K562 (cell line): ENCODE data around the gene NME9. TPM values are rescaled to one million over a fixed set of nuclear protein-coding genes. Genes with fewer than 3 reads are reported as not detected.

Experiments
- ILK ChIP-seq: fragments of 450-650 bp; IDR thresholded peaks from 2 replicates; pipeline ENCODE4 v1.6.1; 2016; ENCODE audit warnings: missing genetic modification characterization, low read depth, mild to moderate bottlenecking, missing compliant biosample characterization, moderate library complexity, borderline replicate concordance
- MYBL2 ChIP-seq, 2 experiments: fragments of 450-650 bp in 1 of 2; sonication (generic) in 1 of 2; formaldehyde crosslinking in 1 of 2; IDR thresholded peaks; 2 replicates each; pipeline versions ENCODE4 v1.6.1 to v1.8.1; 2017 to 2022; ENCODE audit warnings: borderline replicate concordance in 1 of 2, inconsistent platforms in 1 of 2, low read depth in 1 of 2, mild to moderate bottlenecking in 1 of 2, missing genetic modification reagents in 1 of 2, moderate library complexity in 1 of 2
- RUNX1 ChIP-seq: sonication (generic); IDR thresholded peaks from 2 replicates; pipeline ENCODE4 v1.6.1; 2016; ENCODE audit warnings: antibody characterized with exemption, low read depth
- TRIM28 ChIP-seq: fragments of 450-650 bp; IDR thresholded peaks from 2 replicates; pipeline ENCODE4 v1.6.1; 2017
- U2AF1 ChIP-seq: fragments of 200-400 bp; formaldehyde crosslinking; optimal IDR thresholded peaks from 2 replicates; pipeline ENCODE3; 2017; ENCODE audit warnings: mild to moderate bottlenecking, low read depth, low read length, moderate library complexity
- polyA plus RNA-seq, 8 experiments: library from polyadenylated mRNA; depleted of rRNA in 4 of 8; stranded (reverse) in 5 of 8; unstranded in 3 of 8; fragments of >200 nt; fragmentation: Nextera tagmentation in 2 of 8; fragmentation: Illumina TruSeq in 1 of 8; extraction: Ambion mirVana in 2 of 8; extraction: Trizol in 1 of 8; gene quantifications; 2 replicates each; pipeline versions ENCODE4 v1.2.1 to v1.2.3, GENCODE V29; 2011 to 2014; ENCODE audit warnings: inconsistent platforms in 1 of 8, missing spikeins in 1 of 8
- total RNA-seq, 7 experiments: library from RNA; depleted of rRNA in 6 of 7; stranded (reverse); fragments of >200 nt in 6 of 7; fragmentation: Illumina TruSeq in 2 of 7; extraction: Trizol in 2 of 7; gene quantifications; 2 replicates each; pipeline versions ENCODE4 v1.2.1 to v1.2.3, GENCODE V29; 2011 to 2021; ENCODE audit warnings: low replicate concordance in 1 of 7
- TF ChIP-seq, protein P1 (sequence below): fragments of 200-600 bp; sonication (generic); IDR thresholded peaks from one replicate; pipeline ENCODE4 v1.6.1; 2012; ENCODE audit warnings: mild to moderate bottlenecking, low read depth, low read length, inconsistent platforms
- TF ChIP-seq, protein P2 (sequence below), 3 experiments: IDR thresholded peaks in 2 of 3; conservative IDR thresholded peaks in 1 of 3; 2 replicates each; pipeline ENCODE4 v1.5.1; 2011 to 2012; ENCODE audit warnings: low read length in 3 of 3, mild to moderate bottlenecking in 3 of 3, control low read depth in 2 of 3, improper control_type of control experiment in 1 of 3, inconsistent platforms in 1 of 3, low read depth in 1 of 3, mixed read lengths in 1 of 3, moderate library complexity in 1 of 3; ENCODE audit not compliant: insufficient read depth in 2 of 3
- TF ChIP-seq, protein P3 (sequence below): fragments of 250-450 bp; sonication (Bioruptor Pico); IDR thresholded peaks from 2 replicates; pipeline ENCODE4 v1.9.0; 2021; ENCODE audit warnings: mild to moderate bottlenecking

The NME9 gene
- total and polyA plus RNA-seq, 9 of the 15 experiments (the other 6 are each of a cell fraction or from before 2014, with no cell fraction given): 0.05 to 0.15 (median 0.13) TPM; not detected in 6

GRCh38 chr3:138323971-138324370 lies 5.7 kb downstream of the NME9 start (continued):
- TF ChIP-seq, protein P1, sequence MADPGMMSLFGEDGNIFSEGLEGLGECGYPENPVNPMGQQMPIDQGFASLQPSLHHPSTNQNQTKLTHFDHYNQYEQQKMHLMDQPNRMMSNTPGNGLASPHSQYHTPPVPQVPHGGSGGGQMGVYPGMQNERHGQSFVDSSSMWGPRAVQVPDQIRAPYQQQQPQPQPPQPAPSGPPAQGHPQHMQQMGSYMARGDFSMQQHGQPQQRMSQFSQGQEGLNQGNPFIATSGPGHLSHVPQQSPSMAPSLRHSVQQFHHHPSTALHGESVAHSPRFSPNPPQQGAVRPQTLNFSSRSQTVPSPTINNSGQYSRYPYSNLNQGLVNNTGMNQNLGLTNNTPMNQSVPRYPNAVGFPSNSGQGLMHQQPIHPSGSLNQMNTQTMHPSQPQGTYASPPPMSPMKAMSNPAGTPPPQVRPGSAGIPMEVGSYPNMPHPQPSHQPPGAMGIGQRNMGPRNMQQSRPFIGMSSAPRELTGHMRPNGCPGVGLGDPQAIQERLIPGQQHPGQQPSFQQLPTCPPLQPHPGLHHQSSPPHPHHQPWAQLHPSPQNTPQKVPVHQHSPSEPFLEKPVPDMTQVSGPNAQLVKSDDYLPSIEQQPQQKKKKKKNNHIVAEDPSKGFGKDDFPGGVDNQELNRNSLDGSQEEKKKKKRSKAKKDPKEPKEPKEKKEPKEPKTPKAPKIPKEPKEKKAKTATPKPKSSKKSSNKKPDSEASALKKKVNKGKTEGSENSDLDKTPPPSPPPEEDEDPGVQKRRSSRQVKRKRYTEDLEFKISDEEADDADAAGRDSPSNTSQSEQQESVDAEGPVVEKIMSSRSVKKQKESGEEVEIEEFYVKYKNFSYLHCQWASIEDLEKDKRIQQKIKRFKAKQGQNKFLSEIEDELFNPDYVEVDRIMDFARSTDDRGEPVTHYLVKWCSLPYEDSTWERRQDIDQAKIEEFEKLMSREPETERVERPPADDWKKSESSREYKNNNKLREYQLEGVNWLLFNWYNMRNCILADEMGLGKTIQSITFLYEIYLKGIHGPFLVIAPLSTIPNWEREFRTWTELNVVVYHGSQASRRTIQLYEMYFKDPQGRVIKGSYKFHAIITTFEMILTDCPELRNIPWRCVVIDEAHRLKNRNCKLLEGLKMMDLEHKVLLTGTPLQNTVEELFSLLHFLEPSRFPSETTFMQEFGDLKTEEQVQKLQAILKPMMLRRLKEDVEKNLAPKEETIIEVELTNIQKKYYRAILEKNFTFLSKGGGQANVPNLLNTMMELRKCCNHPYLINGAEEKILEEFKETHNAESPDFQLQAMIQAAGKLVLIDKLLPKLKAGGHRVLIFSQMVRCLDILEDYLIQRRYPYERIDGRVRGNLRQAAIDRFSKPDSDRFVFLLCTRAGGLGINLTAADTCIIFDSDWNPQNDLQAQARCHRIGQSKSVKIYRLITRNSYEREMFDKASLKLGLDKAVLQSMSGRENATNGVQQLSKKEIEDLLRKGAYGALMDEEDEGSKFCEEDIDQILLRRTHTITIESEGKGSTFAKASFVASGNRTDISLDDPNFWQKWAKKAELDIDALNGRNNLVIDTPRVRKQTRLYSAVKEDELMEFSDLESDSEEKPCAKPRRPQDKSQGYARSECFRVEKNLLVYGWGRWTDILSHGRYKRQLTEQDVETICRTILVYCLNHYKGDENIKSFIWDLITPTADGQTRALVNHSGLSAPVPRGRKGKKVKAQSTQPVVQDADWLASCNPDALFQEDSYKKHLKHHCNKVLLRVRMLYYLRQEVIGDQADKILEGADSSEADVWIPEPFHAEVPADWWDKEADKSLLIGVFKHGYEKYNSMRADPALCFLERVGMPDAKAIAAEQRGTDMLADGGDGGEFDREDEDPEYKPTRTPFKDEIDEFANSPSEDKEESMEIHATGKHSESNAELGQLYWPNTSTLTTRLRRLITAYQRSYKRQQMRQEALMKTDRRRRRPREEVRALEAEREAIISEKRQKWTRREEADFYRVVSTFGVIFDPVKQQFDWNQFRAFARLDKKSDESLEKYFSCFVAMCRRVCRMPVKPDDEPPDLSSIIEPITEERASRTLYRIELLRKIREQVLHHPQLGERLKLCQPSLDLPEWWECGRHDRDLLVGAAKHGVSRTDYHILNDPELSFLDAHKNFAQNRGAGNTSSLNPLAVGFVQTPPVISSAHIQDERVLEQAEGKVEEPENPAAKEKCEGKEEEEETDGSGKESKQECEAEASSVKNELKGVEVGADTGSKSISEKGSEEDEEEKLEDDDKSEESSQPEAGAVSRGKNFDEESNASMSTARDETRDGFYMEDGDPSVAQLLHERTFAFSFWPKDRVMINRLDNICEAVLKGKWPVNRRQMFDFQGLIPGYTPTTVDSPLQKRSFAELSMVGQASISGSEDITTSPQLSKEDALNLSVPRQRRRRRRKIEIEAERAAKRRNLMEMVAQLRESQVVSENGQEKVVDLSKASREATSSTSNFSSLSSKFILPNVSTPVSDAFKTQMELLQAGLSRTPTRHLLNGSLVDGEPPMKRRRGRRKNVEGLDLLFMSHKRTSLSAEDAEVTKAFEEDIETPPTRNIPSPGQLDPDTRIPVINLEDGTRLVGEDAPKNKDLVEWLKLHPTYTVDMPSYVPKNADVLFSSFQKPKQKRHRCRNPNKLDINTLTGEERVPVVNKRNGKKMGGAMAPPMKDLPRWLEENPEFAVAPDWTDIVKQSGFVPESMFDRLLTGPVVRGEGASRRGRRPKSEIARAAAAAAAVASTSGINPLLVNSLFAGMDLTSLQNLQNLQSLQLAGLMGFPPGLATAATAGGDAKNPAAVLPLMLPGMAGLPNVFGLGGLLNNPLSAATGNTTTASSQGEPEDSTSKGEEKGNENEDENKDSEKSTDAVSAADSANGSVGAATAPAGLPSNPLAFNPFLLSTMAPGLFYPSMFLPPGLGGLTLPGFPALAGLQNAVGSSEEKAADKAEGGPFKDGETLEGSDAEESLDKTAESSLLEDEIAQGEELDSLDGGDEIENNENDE: no peak
- TF ChIP-seq ILK (tag): no peak
- TF ChIP-seq, protein P2, sequence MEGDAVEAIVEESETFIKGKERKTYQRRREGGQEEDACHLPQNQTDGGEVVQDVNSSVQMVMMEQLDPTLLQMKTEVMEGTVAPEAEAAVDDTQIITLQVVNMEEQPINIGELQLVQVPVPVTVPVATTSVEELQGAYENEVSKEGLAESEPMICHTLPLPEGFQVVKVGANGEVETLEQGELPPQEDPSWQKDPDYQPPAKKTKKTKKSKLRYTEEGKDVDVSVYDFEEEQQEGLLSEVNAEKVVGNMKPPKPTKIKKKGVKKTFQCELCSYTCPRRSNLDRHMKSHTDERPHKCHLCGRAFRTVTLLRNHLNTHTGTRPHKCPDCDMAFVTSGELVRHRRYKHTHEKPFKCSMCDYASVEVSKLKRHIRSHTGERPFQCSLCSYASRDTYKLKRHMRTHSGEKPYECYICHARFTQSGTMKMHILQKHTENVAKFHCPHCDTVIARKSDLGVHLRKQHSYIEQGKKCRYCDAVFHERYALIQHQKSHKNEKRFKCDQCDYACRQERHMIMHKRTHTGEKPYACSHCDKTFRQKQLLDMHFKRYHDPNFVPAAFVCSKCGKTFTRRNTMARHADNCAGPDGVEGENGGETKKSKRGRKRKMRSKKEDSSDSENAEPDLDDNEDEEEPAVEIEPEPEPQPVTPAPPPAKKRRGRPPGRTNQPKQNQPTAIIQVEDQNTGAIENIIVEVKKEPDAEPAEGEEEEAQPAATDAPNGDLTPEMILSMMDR (IDR thresholded peaks at IDR 0.05 in 2 of 3, conservative IDR thresholded peaks at IDR 0.05 in 1 of 3; ENCODE audit: insufficient read depth in 2 of 3, low read depth in 1 of 3, low read length in 3 of 3): no peak
- TF ChIP-seq TRIM28: no peak
- TF ChIP-seq, protein P3, sequence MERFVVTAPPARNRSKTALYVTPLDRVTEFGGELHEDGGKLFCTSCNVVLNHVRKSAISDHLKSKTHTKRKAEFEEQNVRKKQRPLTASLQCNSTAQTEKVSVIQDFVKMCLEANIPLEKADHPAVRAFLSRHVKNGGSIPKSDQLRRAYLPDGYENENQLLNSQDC (CRISPR knock-in tag): no peak
- no peak for TF ChIP-seq U2AF1
- TF ChIP-seq RUNX1: no peak
- no peak for TF ChIP-seq MYBL2 (IDR thresholded peaks at IDR 0.05; ENCODE audit: low read depth)
- TF ChIP-seq MYBL2 (CRISPR knock-in tag; IDR thresholded peaks at IDR 0.05; ENCODE audit: borderline replicate concordance): no peak
